Measurements from ENCODE around the gene FSHR. TPM values are rescaled to one million over a fixed set of nuclear protein-coding genes. Genes with fewer than 3 reads are reported as not detected.

Gene FSHR
- total RNA-seq, 1 donor from 2014 or later, result not detected

DNA sequence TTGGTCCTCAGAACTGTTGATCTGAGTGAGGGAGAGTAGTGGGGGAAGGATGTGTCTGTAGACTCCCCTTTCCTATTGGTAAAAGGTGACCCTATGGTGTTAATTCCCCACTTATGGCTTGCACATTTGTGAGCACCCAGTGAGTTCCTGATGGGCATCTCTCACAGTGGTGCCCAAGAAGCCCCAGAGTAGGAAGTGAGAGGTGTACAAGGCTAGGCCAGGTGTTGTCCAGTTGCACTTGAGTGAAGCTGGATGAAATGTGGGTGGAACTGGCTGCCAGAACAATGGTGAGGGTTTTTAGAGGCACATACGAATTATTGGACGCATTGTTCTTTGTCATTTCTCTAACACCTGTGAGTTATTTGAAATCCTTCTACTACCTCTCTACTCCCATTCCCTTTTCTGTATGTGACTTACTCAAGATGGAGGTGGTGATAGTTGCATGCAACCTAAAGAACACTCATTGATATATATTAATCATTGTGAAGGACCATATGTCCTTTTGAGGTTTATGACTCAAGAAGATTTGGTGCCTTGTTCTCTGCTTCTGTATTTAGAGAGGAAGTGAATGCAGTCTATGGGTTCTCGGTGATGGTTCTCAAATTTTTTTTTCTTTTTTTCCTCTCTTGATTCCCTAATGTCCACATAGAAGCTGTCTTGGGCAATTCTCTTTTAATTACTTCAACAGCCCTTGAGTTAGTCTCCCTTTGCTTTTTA lies 162.7 kb downstream of the FSHR start:
- Histone ChIP-seq H3K36me3 (ENCODE audit: control insufficient read depth, insufficient read depth, low read length) (no peaks in the 10 kb centered on the region), H3K27me3 (ENCODE audit: control insufficient read depth, insufficient read depth, low read length) (no peaks in the 10 kb centered on the region)

DNA sequence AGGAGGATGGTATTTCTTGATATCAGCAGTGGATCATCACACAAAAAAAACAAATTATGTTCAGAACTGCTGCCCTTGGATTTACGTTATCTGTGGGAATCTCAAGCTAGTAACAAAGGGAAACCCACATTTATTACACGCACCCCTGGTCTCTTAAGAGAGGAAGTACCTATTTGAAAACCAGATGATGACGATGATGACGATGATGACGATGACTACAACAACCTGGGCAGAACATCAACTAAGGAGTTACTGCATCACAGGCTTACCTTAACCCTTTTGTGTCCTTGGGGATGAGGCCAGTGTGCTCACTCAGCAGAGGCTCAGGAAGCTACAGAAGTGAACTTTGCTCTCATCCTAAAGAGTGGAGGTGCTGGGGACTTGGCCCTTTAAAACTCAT lies 169.4 kb downstream of the FSHR start:
- TF ChIP-seq, protein P1, sequence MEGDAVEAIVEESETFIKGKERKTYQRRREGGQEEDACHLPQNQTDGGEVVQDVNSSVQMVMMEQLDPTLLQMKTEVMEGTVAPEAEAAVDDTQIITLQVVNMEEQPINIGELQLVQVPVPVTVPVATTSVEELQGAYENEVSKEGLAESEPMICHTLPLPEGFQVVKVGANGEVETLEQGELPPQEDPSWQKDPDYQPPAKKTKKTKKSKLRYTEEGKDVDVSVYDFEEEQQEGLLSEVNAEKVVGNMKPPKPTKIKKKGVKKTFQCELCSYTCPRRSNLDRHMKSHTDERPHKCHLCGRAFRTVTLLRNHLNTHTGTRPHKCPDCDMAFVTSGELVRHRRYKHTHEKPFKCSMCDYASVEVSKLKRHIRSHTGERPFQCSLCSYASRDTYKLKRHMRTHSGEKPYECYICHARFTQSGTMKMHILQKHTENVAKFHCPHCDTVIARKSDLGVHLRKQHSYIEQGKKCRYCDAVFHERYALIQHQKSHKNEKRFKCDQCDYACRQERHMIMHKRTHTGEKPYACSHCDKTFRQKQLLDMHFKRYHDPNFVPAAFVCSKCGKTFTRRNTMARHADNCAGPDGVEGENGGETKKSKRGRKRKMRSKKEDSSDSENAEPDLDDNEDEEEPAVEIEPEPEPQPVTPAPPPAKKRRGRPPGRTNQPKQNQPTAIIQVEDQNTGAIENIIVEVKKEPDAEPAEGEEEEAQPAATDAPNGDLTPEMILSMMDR (IDR thresholded peaks at IDR 0.05; ENCODE audit: insufficient read depth, low read length, poor library complexity, severe bottlenecking), result no peak
- no peak overlapping the region for H3K4me3 ChIP-seq (ENCODE audit: low read depth, low read length)
- DNase-seq (ENCODE audit: low read depth), result no peak
- H3K27me3 ChIP-seq (ENCODE audit: control insufficient read depth, insufficient read depth, low read length), result no peaks in the 10 kb centered on the region
- H3K36me3 ChIP-seq (ENCODE audit: control insufficient read depth, insufficient read depth, low read length), result no peaks in the 10 kb centered on the region

More for the DNA sequence above, 162.7 kb downstream of the FSHR start:
- DNase-seq (ENCODE audit: low read depth), result no peak
- no peak overlapping the region for H3K4me3 ChIP-seq (ENCODE audit: low read depth, low read length)
- TF ChIP-seq, protein P1 (IDR thresholded peaks at IDR 0.05; ENCODE audit: insufficient read depth, low read length, poor library complexity, severe bottlenecking), result no peak

DNA sequence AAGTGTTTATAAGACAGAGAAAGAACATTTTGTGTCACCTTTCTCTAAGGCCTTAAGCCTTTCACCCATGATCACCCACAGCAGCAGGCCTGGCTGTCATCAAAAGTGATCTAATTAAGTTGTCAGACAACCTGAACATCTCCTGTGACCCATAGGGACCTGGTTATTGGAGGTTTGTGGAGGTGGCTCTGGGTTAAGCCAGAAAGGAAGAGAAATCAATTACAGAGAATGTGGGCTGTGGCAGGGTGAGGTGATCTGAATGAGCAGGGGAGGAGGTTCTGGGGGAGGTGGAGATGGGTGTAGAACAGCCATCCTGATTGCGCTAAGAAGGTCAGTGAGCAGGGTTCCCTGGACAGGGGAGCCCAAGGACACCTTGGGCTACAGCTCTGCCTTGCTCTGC lies 170.8 kb downstream of the FSHR start:
- no peak for DNase-seq (ENCODE audit: low read depth)
- TF ChIP-seq, protein P1 (IDR thresholded peaks at IDR 0.05; ENCODE audit: insufficient read depth, low read length, poor library complexity, severe bottlenecking), result no peak
- Histone ChIP-seq H3K27me3 (ENCODE audit: control insufficient read depth, insufficient read depth, low read length) (no peaks in the 10 kb centered on the region), H3K36me3 (ENCODE audit: control insufficient read depth, insufficient read depth, low read length) (no peaks in the 10 kb centered on the region), H3K4me3 (ENCODE audit: low read depth, low read length) (no peak overlapping the region)

DNA sequence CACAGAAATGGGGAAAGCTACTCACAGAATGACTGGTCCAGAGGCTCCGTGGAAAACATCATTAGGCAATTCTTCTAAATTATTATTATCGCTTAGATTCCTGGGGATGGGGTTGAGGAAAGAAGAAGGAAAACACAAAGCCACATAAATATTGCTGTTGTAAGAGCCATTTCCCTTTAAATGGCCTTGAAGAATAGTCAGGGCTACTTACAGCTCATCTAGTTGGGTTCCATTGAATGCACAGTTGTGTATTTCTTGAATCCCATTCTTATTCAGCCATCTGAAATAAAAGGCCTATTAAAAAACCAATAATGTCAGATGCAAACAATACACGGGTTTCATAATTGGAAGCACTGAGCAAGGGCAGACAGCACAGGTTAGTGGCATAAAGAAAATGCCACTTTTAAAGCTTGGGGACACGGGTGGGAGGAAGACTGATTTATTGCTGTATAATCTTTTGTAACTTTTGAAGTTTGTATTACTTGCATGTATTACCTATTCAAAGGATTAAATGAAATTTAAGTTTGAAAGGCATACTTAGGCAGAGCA lies 171.4 kb downstream of the FSHR start:
- Histone ChIP-seq H3K4me3 (ENCODE audit: low read depth, low read length) (no peak overlapping the region), H3K36me3 (ENCODE audit: control insufficient read depth, insufficient read depth, low read length) (no peaks in the 10 kb centered on the region), H3K27me3 (ENCODE audit: control insufficient read depth, insufficient read depth, low read length) (no peaks in the 10 kb centered on the region)
- TF ChIP-seq, protein P1 (IDR thresholded peaks at IDR 0.05; ENCODE audit: insufficient read depth, low read length, poor library complexity, severe bottlenecking), result no peak
- DNase-seq (ENCODE audit: low read depth), result no peak

DNA sequence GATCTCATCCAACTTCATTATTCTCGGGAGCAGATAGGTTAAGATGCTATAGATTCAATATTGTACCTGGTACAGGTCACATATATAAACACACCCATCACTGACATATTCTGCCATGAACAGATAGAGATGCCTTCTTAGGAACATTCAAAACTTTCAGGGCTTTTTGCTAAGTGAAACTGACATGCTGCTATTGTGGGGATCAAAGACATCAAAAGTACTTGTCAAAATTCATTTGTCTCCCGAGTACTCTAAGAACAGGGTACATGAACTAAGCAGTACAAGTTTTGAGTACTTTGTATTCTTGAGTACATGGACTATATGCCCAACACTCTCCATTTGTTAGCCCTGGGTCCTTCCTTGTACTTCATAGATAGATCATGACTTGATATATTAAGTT lies 173.5 kb downstream of the FSHR start:
- H3K36me3 ChIP-seq (ENCODE audit: control insufficient read depth, insufficient read depth, low read length), result no peaks in the 10 kb centered on the region
- TF ChIP-seq, protein P1 (IDR thresholded peaks at IDR 0.05; ENCODE audit: insufficient read depth, low read length, poor library complexity, severe bottlenecking), result no peak
- H3K4me3 ChIP-seq (ENCODE audit: low read depth, low read length), result no peak overlapping the region
- no peak for DNase-seq (ENCODE audit: low read depth)
- no peaks in the 10 kb centered on the region for H3K27me3 ChIP-seq (ENCODE audit: control insufficient read depth, insufficient read depth, low read length)

DNA sequence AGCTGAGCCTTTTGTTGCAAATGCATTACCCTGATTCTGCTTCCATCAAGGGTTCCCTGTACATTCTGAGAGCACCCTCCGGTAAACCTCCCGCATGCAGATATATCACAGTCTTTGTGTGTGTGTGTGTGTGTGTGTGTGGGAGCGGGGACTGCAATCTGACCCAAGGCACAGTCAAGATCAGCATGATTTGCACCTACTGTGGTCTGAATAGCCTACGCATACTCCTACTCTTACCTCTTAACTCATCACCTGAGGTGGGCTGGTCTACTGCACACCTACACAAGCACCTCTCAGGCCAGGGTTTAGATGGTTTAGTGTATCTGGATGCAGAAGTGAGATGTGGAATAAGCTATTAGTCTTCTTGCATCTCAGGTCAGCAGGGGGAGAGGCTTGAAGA lies 174.6 kb downstream of the FSHR start:
- TF ChIP-seq, protein P1 (IDR thresholded peaks at IDR 0.05; ENCODE audit: insufficient read depth, low read length, poor library complexity, severe bottlenecking), result no peak
- no peak for DNase-seq (ENCODE audit: low read depth)

More for the DNA sequence above, 174.6 kb downstream of the FSHR start:
- Histone ChIP-seq H3K4me3 (ENCODE audit: low read depth, low read length) (no peak overlapping the region), H3K27me3 (ENCODE audit: control insufficient read depth, insufficient read depth, low read length) (no peaks in the 10 kb centered on the region), H3K36me3 (ENCODE audit: control insufficient read depth, insufficient read depth, low read length) (no peaks in the 10 kb centered on the region)
